ENCODE measurements around the gene LAMA3.

Gene LAMA3

DNA sequence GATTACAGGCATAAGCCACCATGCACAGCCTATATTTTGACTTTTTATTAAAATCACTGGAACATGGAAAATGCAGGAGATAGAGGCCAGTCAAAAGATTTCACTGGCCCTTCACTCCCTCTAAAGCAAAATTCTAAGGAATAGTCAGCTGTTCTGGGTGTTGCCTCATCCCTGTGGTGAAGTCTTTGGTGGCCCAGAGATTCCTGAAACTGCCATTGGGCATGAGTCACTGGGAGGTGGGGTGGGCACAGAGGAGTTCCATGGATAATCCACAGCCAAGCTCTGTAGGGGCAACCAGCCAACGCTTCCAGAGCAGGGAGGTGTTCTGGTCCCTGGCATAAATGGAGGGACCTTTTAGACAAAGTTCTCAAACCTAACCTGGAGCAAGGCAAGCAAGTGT is 235.6 kb downstream of the LAMA3 start:
- DNase-seq, result no peak

DNA sequence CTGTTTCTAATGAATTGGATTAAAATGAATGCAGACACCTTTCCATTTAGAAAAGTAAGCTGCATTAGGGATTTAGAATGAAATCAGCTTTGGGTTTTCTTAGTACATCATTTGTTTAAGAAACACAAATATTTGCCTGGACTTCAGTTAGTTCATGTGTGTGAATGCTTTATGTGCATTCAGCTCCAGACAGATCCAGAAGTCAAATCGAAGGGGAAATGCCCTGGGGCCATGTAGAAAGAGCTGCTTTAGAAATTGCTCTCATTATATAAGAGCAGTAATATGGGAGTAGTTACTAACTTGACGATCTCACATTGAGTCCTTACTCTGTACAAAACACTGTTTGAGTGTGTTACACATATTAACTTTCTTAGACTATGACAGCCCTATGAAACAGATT is 237.3 kb downstream of the LAMA3 start:
- DNase-seq, result no peak

DNA sequence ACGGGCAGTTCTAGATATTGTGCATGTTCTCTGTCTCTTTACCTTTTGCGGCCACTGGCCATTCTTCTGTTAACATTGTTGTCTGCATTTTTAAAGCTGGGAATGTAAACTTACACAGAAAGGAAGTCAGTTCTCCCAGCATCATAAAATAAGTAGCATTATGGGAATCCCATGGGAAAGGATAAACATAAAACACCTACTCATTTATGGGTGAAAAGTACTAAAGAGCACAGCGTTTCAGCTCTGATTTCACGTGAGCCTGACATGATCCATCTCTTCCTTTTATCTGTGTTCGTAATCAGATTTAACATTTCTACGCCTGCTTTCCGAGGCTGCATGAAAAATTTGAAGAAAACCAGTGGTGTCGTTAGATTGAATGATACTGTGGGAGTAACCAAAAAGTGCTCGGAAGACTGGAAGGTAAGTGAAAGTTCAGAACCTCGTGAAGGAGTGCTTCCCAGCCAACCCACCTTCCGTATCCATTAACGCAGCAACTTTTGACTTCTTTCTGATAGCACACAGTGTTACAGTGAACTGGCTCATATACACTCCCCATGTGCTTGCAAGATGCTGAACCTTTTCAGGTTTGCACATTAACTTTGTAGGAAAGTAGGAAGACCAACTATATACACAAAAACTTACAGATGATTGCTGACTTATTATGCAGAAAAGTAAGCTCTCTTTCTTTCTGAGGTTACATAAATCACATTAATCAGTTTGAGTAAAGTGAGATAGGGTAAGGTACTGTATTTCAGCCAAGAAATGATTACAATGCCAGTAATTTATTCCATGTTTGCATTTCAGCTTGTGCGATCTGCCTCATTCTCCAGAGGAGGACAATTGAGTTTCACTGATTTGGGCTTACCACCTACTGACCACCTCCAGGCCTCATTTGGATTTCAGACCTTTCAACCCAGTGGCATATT is 238.8 kb downstream of the LAMA3 start:
- DNase-seq, result no peak

DNA sequence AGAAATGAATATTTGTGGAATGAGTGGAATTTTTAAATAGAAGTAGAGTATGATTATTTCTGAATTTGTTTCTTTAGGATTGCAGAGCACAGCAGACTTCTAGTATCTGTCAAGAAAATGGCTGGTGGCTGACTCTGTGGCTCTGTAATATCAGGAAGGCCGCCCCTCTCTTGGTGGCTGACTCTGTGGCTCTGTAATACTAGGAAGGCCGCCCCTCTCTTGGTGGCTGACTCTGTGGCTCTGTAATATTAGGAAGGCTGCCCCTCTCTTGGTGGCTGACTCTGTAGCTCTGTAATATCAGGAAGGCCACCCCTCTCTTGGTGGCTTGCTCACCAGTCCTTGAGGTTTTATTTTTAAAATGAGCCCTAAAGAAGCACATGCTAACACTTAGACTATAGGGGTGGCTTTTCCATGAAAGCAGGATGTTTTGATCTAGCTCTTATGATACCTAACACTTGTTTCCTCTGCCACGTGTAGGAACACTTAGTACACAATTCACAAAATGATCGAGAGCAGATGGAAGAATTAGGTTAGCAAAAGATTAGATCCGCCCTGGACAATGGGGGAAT is 240.2 kb downstream of the LAMA3 start:
- DNase-seq, result no peak

DNA sequence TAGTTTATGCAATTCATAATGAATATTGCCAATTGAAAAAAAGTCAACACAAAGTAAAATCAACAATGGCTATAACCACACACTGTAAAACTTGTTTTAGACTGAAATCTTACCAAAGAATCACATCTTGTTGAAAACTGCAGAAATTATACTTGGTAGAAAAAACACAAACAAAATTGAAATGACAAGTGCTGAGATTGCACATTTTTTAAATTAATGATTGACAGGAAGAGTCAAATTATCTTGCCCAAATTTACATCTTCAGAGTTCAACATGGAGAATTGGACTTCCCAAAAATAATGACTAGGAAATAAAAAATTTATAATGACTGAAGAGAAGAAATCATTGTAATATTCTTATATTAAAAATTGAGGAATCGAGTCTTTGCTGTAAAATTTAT is 240.7 kb downstream of the LAMA3 start:
- no peak for DNase-seq

DNA sequence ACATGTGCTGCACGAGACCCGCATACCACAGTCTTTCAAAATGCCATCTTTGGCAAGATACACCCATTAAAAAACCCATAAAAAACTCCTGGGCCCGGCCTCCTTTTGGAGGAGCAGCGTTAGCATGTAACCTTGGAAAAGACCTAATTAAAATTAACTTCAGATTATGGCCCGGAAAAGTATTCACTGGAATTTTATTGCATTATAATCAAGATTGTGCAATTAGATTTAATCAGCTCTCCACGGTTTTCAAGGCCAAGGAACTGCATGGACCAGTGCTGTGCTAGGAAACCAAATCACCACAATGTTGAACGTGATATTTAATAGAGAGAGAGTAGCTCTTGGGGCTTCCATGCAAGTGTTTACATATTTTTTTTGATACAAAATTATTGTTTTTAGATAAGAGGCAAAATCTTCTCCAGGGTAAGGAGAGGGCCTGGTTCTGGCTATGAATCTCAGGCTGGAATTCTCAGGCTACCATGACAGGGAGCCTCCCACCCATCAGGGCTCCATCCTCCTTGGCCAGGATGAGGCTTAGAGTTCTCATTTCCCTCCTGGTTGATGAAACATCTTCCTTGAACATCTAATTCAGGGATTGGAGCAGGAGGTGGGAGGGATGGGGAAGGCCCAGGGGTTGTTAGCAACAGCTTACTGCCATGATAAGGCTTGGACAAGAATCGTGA is 243.3 kb downstream of the LAMA3 start:
- no peak for DNase-seq

DNA sequence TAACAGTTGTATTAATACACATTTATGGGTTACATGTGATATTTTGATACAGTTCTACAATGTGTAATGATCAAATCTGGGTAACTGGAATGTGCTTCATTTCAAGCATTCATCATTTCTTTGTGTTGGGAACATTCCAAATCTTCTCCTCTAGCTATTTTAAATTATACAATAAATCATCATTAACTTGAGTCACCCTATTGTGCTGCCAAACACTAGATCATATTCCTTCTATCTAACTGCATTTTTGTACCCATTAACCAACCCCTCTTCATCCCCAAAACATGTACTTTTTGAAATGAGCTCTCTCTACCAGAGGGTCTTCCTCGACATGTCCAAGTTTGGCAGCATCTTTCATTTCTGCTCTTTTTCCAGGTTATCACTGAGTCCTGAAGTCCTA is 244.2 kb downstream of the LAMA3 start:
- DNase-seq, result no peak

DNA sequence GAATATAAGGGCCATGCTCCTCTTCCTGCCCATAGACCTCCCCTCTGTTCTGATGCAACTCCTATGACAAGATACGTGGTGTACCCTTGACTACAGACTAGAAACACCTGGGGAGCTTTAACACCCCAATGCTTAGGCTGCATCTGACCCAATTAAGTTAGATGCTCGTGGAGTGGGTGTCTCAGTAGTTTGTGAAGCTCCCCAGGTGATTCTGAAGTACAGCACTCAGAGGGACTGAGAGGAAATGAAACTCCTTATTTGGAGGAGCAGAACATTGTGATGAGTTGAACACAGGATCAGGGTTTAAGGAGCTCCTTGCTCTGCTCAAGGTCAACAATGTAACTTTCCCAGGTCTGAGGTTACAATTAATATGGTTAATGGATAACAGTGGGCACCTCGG is 245.0 kb downstream of the LAMA3 start:
- no peak for DNase-seq

DNA sequence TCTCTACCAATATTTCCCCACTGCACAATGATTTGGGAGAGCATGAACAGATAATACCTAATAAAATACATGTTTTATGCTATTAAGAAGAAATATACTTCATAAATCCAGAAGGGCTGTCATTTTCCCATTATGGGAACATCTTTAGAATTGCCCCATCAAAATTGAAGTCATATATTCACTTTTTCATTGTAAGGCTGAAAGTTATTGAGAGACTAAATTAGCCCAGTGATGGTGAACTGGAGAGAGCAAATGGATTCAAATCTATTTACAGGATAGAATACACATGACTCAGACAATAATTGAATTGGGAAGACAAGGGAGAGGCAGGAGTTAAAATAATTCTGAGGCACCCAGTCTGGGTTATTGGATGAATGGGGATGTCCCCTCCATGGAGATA is 245.6 kb downstream of the LAMA3 start:
- DNase-seq, result no peak

DNA sequence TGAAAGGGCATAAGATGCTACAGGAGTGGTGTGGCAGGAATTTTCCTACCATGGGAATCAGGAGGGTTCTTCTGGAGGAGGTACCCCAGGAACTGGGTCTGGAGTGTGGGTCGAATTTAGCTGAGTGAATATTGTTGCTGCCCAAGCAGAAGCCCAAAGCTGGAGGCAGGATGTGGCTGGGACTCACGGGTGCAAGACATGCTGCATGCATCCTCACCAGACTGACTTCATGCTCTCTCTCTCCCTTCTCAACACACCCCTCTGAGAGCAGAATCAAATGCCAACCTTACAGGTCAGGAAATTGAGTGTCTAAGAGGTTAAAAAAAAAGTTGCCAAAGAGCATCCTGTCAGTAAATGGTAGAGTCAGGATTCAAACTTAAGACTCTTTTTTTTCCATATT is 246.6 kb downstream of the LAMA3 start:
- DNase-seq, result no peak

DNA sequence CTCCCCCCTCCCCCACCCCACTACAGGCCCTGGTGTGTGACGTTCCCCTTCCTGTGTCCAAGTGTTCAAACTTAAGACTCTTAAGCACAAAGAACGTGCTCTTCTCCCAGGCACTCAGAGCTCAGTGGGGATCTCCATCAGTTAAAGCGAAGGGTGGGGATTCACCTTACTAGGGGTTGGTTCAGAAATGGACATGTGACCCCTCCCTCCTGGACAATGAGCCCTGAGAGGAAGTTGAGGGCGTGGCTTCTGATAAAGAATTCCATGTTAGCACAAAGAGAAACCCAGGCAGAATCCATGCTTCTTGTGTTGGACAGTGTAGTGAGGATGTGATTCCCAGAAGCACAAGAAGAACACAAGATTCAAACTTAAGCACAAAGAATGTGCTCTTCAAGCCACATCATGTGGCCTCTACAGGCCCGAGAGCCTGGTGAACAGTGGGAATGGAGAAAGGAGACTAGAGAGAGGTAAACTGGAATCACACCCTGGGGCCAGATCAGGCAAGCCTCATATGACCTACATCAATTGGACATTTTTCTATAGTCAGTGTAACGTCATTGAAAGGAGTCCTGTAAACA is 247.2 kb downstream of the LAMA3 start:
- no peak for DNase-seq

DNA sequence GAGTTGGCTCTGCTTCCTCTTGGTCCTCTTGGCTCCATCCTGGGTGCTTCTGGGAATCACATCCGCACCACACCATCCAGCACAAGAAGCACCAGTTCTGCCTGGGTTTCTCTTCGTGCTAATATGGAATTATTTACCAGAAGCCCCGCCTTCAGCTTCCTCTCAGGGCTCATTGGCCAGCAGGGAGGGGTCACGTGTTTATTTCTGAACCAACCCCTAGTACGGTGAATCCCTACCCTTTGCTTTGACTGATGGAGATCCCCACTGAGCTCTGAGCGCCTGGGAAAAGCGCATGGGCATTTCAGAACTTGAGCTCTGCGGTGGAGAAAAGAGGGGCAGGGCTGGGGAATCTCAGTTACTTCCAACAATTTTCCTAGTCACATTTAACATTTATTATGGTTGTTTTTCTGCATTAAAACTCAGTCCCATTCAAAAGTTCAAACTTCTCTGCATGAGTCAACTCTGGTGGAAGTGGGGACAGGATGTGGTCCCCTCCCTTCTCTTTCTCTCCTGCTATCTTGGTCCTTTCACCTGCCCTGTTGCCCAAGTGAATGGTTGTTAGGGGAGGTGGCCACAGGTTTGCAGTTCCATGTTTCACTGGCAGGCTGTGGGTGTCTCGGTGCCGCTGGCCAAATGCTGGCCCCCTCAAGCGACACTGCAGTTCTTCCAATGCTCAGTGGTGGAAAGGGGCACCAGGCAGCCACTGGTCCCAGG is 248.9 kb downstream of the LAMA3 start:
- DNase-seq, result no peak

DNA sequence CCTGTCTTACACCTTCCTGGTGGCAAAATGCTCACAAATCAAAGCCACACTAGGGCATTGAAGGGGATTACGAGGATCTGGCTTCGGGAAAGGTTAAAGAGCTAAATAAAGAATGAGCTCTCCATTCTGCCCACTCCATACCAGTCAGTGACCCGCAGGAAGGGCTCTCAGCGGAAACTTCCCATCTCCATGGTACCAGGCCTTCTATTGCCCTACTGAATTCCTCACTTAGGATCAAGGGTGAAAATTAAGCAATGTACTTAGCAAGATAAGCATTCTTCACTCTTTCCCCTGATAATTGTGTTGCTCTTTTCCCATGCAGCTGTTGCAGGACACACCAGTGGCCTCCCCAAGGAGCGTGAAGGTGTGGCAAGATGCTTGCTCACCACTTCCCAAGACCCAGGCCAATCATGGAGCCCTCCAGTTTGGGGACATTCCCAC is 249.7 kb downstream of the LAMA3 start:
- DNase-seq, result no peak

DNA sequence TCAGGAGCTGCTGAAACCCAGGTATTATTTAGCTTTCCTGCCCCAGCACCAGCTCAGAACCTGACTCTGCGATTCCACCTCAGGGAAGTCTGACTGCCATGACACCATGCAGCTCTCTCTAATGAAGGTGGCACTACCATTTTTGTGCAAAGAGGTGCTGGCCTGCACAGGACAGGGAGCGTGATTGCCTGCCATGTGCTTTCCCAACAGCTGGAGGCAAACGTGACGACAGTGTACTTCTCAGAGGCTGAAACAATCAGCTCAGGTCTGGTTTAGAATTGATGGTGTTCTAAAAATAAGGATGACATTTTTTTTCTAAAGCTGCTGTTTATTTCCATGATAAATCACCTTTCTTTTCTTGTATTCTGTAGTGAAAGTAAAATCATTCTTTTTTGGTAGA is 250.1 kb downstream of the LAMA3 start:
- no peak for DNase-seq

DNA sequence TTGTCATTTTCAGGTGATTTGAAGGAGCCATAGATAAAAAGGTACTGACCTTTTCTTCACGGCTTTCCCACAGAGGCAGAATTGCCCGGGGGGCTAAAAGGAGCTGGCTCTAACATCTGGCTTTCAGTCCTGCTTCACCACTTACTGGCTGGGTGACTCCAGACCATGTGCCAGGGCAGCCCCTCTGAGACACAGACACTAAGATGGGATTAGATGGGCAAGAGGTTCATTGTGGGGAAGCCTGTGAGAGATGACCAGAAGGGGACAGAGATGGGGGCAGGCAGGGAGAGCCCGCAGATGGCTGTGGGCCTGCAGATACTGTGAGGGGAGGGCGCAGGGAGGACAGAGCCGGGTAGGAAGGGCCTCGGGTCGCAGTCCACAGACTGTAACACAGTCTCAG is 250.6 kb downstream of the LAMA3 start:
- DNase-seq, result no peak

DNA sequence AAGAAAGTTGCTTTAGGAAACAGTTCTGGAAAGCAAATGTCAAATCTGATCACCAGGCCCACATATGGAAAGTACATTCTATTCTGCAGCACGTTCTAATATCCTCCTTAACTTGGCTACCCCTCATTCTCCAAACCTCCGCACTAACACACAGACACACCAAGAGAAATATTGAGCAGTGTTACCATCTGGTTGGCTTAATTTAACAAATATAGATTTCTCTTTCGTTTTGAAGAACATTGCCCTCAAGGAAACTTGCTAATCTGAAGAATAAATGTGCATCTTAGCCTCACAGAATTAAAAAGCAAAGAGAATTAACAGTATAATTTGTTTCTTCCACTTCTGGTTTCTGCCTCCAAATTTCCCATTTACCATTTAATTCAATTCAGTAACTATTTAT is 252.5 kb downstream of the LAMA3 start:
- DNase-seq, result no peak

DNA sequence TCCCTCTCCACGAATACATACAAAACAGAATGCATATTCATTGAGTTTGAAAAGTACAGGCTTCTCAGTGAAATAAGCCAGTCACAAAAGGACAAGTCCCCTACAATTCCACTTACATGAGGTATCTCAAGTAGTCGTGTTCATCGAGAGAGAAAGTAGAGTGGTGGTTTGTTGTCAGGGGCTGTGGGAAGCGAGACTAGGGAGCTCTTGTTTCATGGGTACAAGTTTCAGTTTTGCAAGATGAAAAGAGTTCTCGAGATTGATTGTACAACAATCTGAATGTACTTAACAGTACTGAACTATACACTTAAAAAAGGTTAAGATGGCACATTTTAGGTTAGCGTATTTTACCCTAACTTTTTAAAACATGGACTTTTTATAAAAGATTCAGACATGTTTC is 253.9 kb downstream of the LAMA3 start:
- no peak for DNase-seq

DNA sequence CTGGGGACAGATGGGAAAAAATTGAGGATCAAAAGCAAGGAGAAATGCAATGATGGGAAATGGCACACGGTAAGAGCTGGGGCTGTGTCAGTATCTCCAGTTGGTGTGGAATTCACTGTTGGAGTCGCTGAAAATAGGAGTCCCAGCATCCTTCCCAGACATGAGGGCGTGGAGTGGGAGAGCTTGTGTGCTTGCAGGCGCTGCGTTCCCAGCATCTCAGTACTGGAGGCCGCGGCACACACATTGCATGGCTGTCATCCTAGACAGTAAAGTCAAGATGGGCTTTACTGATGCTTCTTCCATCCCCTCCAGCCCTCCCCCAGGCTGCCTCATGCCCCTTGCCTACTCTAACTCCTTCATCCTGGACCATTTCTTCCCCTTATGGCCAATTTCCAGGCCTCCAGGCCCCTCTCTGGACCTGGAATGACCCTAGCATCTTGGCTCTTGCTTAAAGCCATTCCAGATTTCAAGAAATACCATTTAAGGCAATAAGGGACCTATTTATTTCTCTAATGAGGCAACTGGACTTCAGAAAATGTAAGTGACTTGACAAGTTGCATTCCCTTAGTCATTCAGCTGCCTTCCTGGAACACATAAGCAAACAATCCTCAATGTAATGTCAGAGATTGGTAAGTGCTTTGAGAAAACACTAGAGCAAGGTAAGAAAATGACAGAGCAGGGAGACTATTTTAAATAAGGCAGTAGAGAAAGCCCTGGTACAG is 254.8 kb downstream of the LAMA3 start:
- no peak for DNase-seq

DNA sequence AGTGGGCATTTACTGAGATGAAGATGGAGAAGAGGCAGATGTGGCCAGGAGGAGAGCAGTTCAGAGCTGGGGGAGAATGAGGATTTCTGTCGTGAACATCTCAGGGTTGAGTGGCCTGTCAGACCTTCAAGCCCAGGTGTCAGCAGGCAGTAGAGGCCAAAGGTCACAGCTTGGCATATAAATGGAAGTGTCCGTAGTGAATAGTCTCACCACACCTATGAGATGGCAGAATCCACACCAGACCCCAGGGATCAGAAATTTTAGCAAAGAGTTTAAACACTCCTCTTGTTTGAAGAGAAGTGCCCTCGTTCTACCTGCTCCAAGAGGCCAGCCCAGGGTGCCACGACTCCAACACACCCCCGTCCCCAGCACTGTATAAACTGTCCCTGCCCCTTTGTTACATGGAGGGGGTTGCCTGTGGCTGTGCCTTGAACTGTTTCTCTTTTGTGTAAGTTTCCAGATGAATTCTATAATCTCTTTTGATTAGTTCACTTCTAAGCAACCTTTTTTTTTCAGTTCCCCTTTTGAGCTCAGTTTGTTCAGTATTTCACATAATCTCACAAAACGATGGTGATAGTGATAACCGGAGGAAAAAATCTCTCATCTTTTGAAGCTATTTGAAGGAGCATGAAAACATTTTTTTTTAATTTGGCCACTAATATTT is 256.3 kb downstream of the LAMA3 start:
- DNase-seq, result no peak

DNA sequence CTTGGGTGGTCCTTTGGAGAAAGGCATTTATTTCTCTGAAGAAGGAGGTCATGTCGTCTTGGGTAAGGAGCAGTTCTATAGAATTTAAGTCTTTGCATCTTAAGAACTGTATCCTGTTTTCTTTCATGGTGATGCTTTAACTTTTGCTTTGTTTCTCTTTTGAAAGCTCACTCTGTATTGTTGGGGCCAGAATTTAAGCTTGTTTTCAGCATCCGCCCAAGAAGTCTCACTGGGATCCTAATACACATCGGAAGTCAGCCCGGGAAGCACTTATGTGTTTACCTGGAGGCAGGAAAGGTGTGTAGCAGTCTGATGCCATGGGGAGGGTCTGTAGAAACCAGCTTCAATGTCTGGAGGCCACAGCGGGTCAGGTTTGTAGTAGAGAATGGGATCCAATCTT is 260.6 kb downstream of the LAMA3 start:
- no peak for DNase-seq

DNA sequence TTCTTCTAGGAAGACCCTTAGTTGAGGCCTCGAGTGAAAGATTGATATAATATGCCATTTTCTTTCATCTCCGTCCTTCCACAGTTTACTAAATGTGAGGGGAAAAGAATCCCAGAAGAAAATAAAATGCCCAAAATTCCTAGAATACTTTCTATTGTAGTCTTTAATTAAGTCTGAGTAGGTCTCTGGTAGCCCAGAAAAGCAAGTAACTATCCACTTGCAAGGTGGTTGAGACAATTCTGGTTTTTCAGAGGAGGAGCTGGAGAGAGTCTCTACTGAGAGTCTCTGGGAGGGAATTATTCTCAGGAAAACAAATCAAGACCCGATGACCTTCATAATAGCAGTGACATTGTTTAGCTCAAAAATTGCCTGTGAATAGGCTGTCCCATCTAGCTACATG is 261.4 kb downstream of the LAMA3 start:
- no peak for DNase-seq

DNA sequence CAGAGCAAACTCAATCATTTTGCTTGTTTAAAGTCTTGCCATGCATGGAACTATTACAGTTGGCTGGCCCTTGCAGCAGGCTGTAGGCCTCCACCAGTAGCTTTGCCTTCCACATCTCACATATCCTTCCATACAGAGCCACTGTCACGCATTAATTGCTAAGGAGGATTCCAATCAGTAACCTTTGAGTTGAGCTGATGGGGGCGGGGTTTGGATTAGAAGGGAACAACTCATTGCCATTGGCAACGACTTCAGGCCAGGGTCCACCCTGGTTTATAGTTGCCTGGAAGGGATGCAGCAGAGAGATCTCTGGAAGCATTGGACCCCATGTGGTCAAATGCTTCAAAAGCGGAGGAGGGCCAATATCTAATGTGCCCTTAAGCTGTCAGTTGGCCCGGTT is 262.0 kb downstream of the LAMA3 start:
- no peak for DNase-seq

Data from femur (tissue), 1 donor.